Skin epidermis (tissue), 12 donors: Measurements from ENCODE around the gene A2ML1.
"Not testable (repeated sequence)": the region's sequence is repeated elsewhere in the genome, so short reads cannot be mapped to it uniquely, and the experiment has no call there.

Experiments
- H3K27ac ChIP-seq, 21 experiments: fragments of 200-600 bp; sonication (generic) in 11 of 21; one replicate each; pipeline ENCODE4 v1.5.0; 2020; ENCODE audit warnings: mild to moderate bottlenecking in 3 of 21, inconsistent platforms in 2 of 21, moderate library complexity in 2 of 21
- H3K4me3 ChIP-seq, 7 experiments: fragments of 200-600 bp; sonication (generic) in 2 of 7; one replicate each; pipeline ENCODE4 v1.5.0; 2020; ENCODE audit warnings: inconsistent platforms in 2 of 7, mild to moderate bottlenecking in 2 of 7, moderate library complexity in 1 of 7

Gene A2ML1

GRCh38 chr12:8894986-8895385, 72.6 kb downstream of the A2ML1 start:
- Histone ChIP-seq H3K27ac (no peak overlapping the region), H3K4me3 (no peak overlapping the region)

- Histone ChIP-seq H3K4me3 (no peak overlapping the region), H3K27ac (no peak overlapping the region)
Measured at GRCh38 chr12:8897081-8897480, 74.7 kb downstream of the A2ML1 start.

GRCh38 chr12:8899830-8900229, 77.4 kb downstream of the A2ML1 start:
- Histone ChIP-seq H3K4me3 (no peak overlapping the region), H3K27ac (no peak overlapping the region)

- H3K27ac ChIP-seq, H3K4me3 ChIP-seq: not testable (repeated sequence)
Measured at GRCh38 chr12:8902703-8903102, 80.3 kb downstream of the A2ML1 start.

- no peak overlapping the region for H3K4me3 ChIP-seq
- no peak overlapping the region for H3K27ac ChIP-seq
Measured at GRCh38 chr12:8903646-8904045, 81.2 kb downstream of the A2ML1 start.

GRCh38 chr12:8904665-8905064, 82.2 kb downstream of the A2ML1 start:
- Histone ChIP-seq H3K27ac (no peak overlapping the region), H3K4me3 (no peak overlapping the region)

- H3K27ac ChIP-seq, result no peak overlapping the region
- H3K4me3 ChIP-seq, result no peak overlapping the region
Measured at GRCh38 chr12:8905546-8905945, 83.1 kb downstream of the A2ML1 start.

- Histone ChIP-seq H3K27ac (no peak overlapping the region), H3K4me3 (no peak overlapping the region)
Measured at GRCh38 chr12:8906266-8907180, 84.1 kb downstream of the A2ML1 start.

GRCh38 chr12:8907513-8907912, 85.1 kb downstream of the A2ML1 start:
- Histone ChIP-seq H3K27ac (no peak overlapping the region), H3K4me3 (no peak overlapping the region)

GRCh38 chr12:8909752-8910151, 87.3 kb downstream of the A2ML1 start:
- H3K27ac ChIP-seq, result no peak overlapping the region
- no peak overlapping the region for H3K4me3 ChIP-seq

GRCh38 chr12:8911606-8912268, 89.3 kb downstream of the A2ML1 start:
- no peak overlapping the region for H3K27ac ChIP-seq
- no peak overlapping the region for H3K4me3 ChIP-seq

GRCh38 chr12:8912914-8913313, 90.5 kb downstream of the A2ML1 start:
- Histone ChIP-seq H3K4me3 (no peak overlapping the region), H3K27ac (peak overlapping the region in 4 of 21 experiments; percentile 80 to 90 (median 84))

- H3K27ac ChIP-seq, result peak overlapping the region in 20 of 21 experiments; percentile 27 to 90 (median 81)
- peak overlapping the region; percentile 50 to 73 (median 66) for H3K4me3 ChIP-seq
Measured at GRCh38 chr12:8913702-8914032, 91.2 kb downstream of the A2ML1 start.

- peak within 1 kb of the TSS; percentile 56 to 90 (median 80) for H3K27ac ChIP-seq
- H3K4me3 ChIP-seq, result peak within 1 kb of the TSS; percentile 50 to 73 (median 66)
Measured at GRCh38 chr12:8914033-8914715, 91.8 kb downstream of the A2ML1 start, which contains the start of gene PHC1. PHC1 (plus strand) TSS chr12:8914509; CDS start chr12:8917678, 3,169 bp downstream.

- Histone ChIP-seq H3K4me3 (peak overlapping the region; percentile 50 to 73 (median 66)), H3K27ac (peak overlapping the region in 17 of 21 experiments; percentile 47 to 90 (median 78))
Measured at GRCh38 chr12:8914716-8915526, 92.5 kb downstream of the A2ML1 start.

GRCh38 chr12:8916154-8916553, 93.7 kb downstream of the A2ML1 start:
- no peak overlapping the region for H3K4me3 ChIP-seq
- no peak overlapping the region for H3K27ac ChIP-seq

GRCh38 chr12:8917031-8917430, 94.6 kb downstream of the A2ML1 start:
- Histone ChIP-seq H3K4me3 (no peak overlapping the region), H3K27ac (no peak overlapping the region)

- Histone ChIP-seq H3K4me3 (no peak overlapping the region), H3K27ac (no peak overlapping the region)
Measured at GRCh38 chr12:8917751-8918150, 95.3 kb downstream of the A2ML1 start.

GRCh38 chr12:8919643-8920042, 97.2 kb downstream of the A2ML1 start:
- not testable (repeated sequence) for H3K27ac ChIP-seq, H3K4me3 ChIP-seq

GRCh38 chr12:8922544-8922943, 100.1 kb downstream of the A2ML1 start:
- Histone ChIP-seq H3K27ac (no peak overlapping the region), H3K4me3 (no peak overlapping the region)
